PC-3 (cell line): ENCODE results near the gene KRT82. TPM values are rescaled to one million over a fixed set of nuclear protein-coding genes. Genes with fewer than 3 reads are reported as not detected.
A peak's percentile ranks its signal among the peaks of the same experiment; 100 is the strongest.

Experiments used
- ATAC-seq: fragments of 200-7000 bp; cut with Tn5 transposase; 2 replicates; pipeline ENCODE4 v1.9.1; 2020; ENCODE audit warnings: mild to moderate bottlenecking, moderate library complexity
- Bru-seq: library from RNA; stranded (reverse); fragments of 400-500 nt; gene quantifications from one replicate; lab custom pipeline; 2021; lab: Mats Ljungman, UMichigan
- BruChase-seq, 2 experiments: library from RNA; stranded (reverse); fragments of 400-500 nt; gene quantifications; one replicate each; lab custom pipeline; 2021; lab: Mats Ljungman, UMichigan
- BruUV-seq: library from RNA; stranded (reverse); fragments of 400-500 nt; replicated peaks from 2 replicates; lab custom pipeline; 2021; lab: Mats Ljungman, UMichigan
- CTCF ChIA-PET: fragments of 300-600 bp; sonication (Branson Sonifier 250); formaldehyde crosslinking; loops from one replicate; lab custom pipeline; 2022; ENCODE audit warnings: antibody characterized with exemption; lab: Charles Lee
- POLR2A ChIA-PET: fragments of 300-600 bp; sonication (Branson Sonifier 250); formaldehyde crosslinking; loops from one replicate; lab custom pipeline; 2022; ENCODE audit warnings: antibody characterized with exemption; ENCODE audit not compliant: unreplicated experiment; lab: Charles Lee
- DNase-seq: peaks from one replicate; pipeline ENCODE4 v3.0.0-alpha.2; 2015
- H2AFZ ChIP-seq: fragments of 300-600 bp; sonication (generic); 2 replicates; pipeline ENCODE4 v1.6.0; 2016; ENCODE audit warnings: antibody characterized with exemption, low read length
- H3F3A ChIP-seq: fragments of 300-600 bp; sonication (generic); one replicate; pipeline ENCODE4 v1.6.0; 2017; ENCODE audit warnings: antibody characterized with exemption, low read length, control low read depth, mild to moderate bottlenecking; ENCODE audit not compliant: unreplicated experiment
- H3K27ac ChIP-seq: fragments of 300-600 bp; sonication (generic); 2 replicates; pipeline ENCODE4 v1.5.1; 2016; ENCODE audit warnings: mild to moderate bottlenecking, low read length
- H3K27me3 ChIP-seq: fragments of 300-600 bp; sonication (generic); 2 replicates; pipeline ENCODE4 v1.6.1; 2016; ENCODE audit warnings: low read length, mixed read lengths
- H3K36me3 ChIP-seq: fragments of 300-600 bp; sonication (generic); 2 replicates; pipeline ENCODE4 v1.6.1; 2016; ENCODE audit warnings: low read depth, mixed run types, low read length, mixed read lengths
- H3K4me1 ChIP-seq: fragments of 300-600 bp; sonication (generic); 2 replicates; pipeline ENCODE4 v1.5.1; 2016; ENCODE audit warnings: low read length; ENCODE audit not compliant: insufficient read depth
- H3K4me2 ChIP-seq: fragments of 300-600 bp; sonication (generic); 2 replicates; pipeline ENCODE4 v1.6.0; 2016; ENCODE audit warnings: low read length
- H3K4me3 ChIP-seq: fragments of 300-600 bp; sonication (generic); 2 replicates; pipeline ENCODE4 v1.5.1; 2016; ENCODE audit warnings: mild to moderate bottlenecking, low read length, mixed read lengths
- H3K79me2 ChIP-seq: fragments of 300-600 bp; sonication (generic); 2 replicates; pipeline ENCODE4 v1.6.1; 2017; ENCODE audit warnings: low read length, mixed read lengths
- H3K9ac ChIP-seq: fragments of 300-600 bp; sonication (generic); 2 replicates; pipeline ENCODE4 v1.6.0; 2016; ENCODE audit warnings: mild to moderate bottlenecking, low read length
- H3K9me2 ChIP-seq: fragments of 300-600 bp; sonication (generic); replicated peaks from 2 replicates; pipeline ENCODE4 v1.6.1; 2016; ENCODE audit warnings: mixed run types, low read length, mixed read lengths
- H3K9me3 ChIP-seq: fragments of 300-600 bp; sonication (generic); 2 replicates; pipeline ENCODE4 v1.6.1; 2016; ENCODE audit warnings: low read length, mixed read lengths
- H4K20me1 ChIP-seq: fragments of 300-600 bp; sonication (generic); 2 replicates; pipeline ENCODE4 v1.6.1; 2016; ENCODE audit warnings: low read length, mixed read lengths
- EZH2 ChIP-seq: fragments of 300-600 bp; sonication (generic); IDR thresholded peaks from one replicate; pipeline ENCODE4 v1.6.1; 2017; ENCODE audit warnings: antibody characterized with exemption, mild to moderate bottlenecking, low read length; ENCODE audit not compliant: unreplicated experiment
- EZH2phosphoT487 ChIP-seq: fragments of 300-600 bp; sonication (generic); IDR thresholded peaks from 2 replicates; pipeline ENCODE4 v1.6.1; 2018; ENCODE audit warnings: mild to moderate bottlenecking, antibody characterized with exemption, low read length, borderline replicate concordance
- intact Hi-C: fragments of 100-400 bp; cut with micrococcal nuclease; formaldehyde crosslinking; loops from 2 replicates; pipeline ENCODE4 v1.9.0; 2023
- long read RNA-seq: library from polyadenylated mRNA; unstranded; transcript quantifications from one replicate; pipeline ENCODE4 v2.0.0, GENCODE V29; 2021; ENCODE audit not compliant: unreplicated experiment
- total RNA-seq: library from RNA; depleted of rRNA; stranded (reverse); fragments of >200 nt; gene quantifications from 2 replicates; pipeline ENCODE4 v1.2.3, GENCODE V29; 2014; rRNA removed
- TF ChIP-seq, protein P1 (sequence below): fragments of 300-600 bp; sonication (generic); conservative IDR thresholded peaks from 2 replicates; pipeline ENCODE4 v1.5.1; 2017; ENCODE audit warnings: antibody characterized with exemption, low read depth, mild to moderate bottlenecking, low read length

The KRT82 gene
- total RNA-seq (0.29 TPM in 1 of 2 replicates, not detected in the other), Bru-seq, nascent RNA (not detected), BruChase-seq, experiment 1, labeled RNA remaining after a 6-hour chase (percentile 6 among the genes with signal in this experiment), BruChase-seq, experiment 2, labeled RNA remaining after a 2-hour chase (percentile 6 among the genes with signal in this experiment)
- long read RNA-seq, result 0 reads

GRCh38 chr12:52405922-52406385 lies at the start of gene KRT82:
KRT82 (minus strand) TSS chr12:52406335; CDS start chr12:52406277, 58 bp downstream.
- no peak for ATAC-seq
- H3K27me3 ChIP-seq, result no peaks in the 10 kb centered on the region
- H2AFZ ChIP-seq, result no peak within 1 kb of the TSS
- H3K4me2 ChIP-seq, result no peak within 1 kb of the TSS
- H3K4me3 ChIP-seq, result no peak within 1 kb of the TSS
- H3K4me1 ChIP-seq, result no peaks in the 10 kb centered on the region
- no peak within 1 kb of the TSS for H3K27ac ChIP-seq
- no peak within 1 kb of the TSS for H3K9ac ChIP-seq
- ChIA-PET CTCF (no interaction called here), POLR2A (no interaction called here)
- H3K79me2 ChIP-seq, result no peaks in the 10 kb centered on the region
- H3K36me3 ChIP-seq, result no peaks in the 10 kb centered on the region
- DNase-seq, result no peak
- H3K9me2 ChIP-seq, result no peaks in the 10 kb centered on the region
- H4K20me1 ChIP-seq, result no peaks in the 10 kb centered on the region
- H3F3A ChIP-seq, result no peaks in the 10 kb centered on the region
- BruUV-seq, result no TSS peak
- intact Hi-C loops, result no loop called here
- TF ChIP-seq, protein P1, sequence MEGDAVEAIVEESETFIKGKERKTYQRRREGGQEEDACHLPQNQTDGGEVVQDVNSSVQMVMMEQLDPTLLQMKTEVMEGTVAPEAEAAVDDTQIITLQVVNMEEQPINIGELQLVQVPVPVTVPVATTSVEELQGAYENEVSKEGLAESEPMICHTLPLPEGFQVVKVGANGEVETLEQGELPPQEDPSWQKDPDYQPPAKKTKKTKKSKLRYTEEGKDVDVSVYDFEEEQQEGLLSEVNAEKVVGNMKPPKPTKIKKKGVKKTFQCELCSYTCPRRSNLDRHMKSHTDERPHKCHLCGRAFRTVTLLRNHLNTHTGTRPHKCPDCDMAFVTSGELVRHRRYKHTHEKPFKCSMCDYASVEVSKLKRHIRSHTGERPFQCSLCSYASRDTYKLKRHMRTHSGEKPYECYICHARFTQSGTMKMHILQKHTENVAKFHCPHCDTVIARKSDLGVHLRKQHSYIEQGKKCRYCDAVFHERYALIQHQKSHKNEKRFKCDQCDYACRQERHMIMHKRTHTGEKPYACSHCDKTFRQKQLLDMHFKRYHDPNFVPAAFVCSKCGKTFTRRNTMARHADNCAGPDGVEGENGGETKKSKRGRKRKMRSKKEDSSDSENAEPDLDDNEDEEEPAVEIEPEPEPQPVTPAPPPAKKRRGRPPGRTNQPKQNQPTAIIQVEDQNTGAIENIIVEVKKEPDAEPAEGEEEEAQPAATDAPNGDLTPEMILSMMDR, result no peak
- TF ChIP-seq EZH2phosphoT487 (no peak), EZH2 (no peak)
- no peaks in the 10 kb centered on the region for H3K9me3 ChIP-seq

DNA sequence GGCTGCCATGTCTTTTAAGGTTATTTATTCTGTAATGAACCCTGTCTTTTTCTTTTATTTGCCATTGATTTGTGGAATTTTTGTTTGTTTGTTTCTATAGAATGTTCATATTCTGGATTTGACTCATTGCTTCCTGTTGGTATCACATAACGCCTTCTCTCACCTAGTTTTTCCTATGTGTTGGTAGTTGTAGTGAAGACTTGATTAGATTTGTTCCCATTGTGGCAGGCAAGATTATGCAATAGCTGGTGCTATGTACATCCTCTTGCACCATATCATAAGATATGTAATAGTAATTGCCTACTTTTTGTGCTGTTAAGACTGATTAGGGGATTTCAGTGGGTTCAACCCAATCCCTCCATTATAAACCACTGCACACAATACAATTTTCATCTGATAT lies 49.7 kb upstream of the KRT82 start:
- H4K20me1 ChIP-seq, result no peaks in the 10 kb centered on the region
- no peak for TF ChIP-seq EZH2phosphoT487
- no peak for TF ChIP-seq EZH2
- TF ChIP-seq, protein P1, result no peak
- POLR2A ChIA-PET, result no interaction called here
- no peaks in the 10 kb centered on the region for H3K79me2 ChIP-seq
- H3K4me2 ChIP-seq, result no peak overlapping the region
- H3K27me3 ChIP-seq, result no peaks in the 10 kb centered on the region
- DNase-seq, result no peak
- H2AFZ ChIP-seq, result no peak overlapping the region
- no peak overlapping the region for H3K9ac ChIP-seq
- no peaks in the 10 kb centered on the region for H3F3A ChIP-seq
- intact Hi-C loops, result loop anchor here (2.0 to 10.0 kb wide), 2 partner anchors 15 to 61 kb away; no protein-coding TSS in a partner anchor
- H3K9me3 ChIP-seq, result no peaks in the 10 kb centered on the region
- no TSS peak for BruUV-seq
- no peak overlapping the region for H3K27ac ChIP-seq
- CTCF ChIA-PET, result no interaction called here
- H3K4me3 ChIP-seq, result no peak overlapping the region
- ATAC-seq, result no peak
- H3K4me1 ChIP-seq, result peaks cover 34% of the 10 kb centered on the region
- no peaks in the 10 kb centered on the region for H3K9me2 ChIP-seq
- no peaks in the 10 kb centered on the region for H3K36me3 ChIP-seq
